OCI-LY3 (cell line): ENCODE results near the gene TBX21.

Experiments used
- H2AFZ ChIP-seq: fragments of 200-600, 300-600 bp; shearing (Covaris generic); 2 replicates; pipeline ENCODE4 v1.6.0; 2014; ENCODE audit warnings: antibody characterized with exemption, low read depth, low read length
- H3K27ac ChIP-seq: fragments of 200-600, 300-600 bp; sonication (generic); 2 replicates; pipeline ENCODE4 v1.5.1; 2014; ENCODE audit warnings: mild to moderate bottlenecking, low read length, moderate library complexity, mixed read lengths
- H3K27me3 ChIP-seq: fragments of 200-600, 300-600 bp; sonication (generic); 2 replicates; pipeline ENCODE4 v1.6.1; 2014; ENCODE audit warnings: low read depth, low read length, mixed read lengths
- H3K36me3 ChIP-seq: fragments of 200-600, 300-600 bp; sonication (generic); replicated peaks from 2 replicates; pipeline ENCODE3; 2014; ENCODE audit warnings: low read depth, low read length, mixed read lengths
- H3K4me1 ChIP-seq: fragments of 300-600, 200-600 bp; sonication (generic); 2 replicates; pipeline ENCODE4 v1.6.1; 2014; ENCODE audit warnings: low read length, mixed read lengths
- H3K4me2 ChIP-seq: fragments of 200-600, 300-600 bp; sonication (generic); 2 replicates; pipeline ENCODE4 v1.6.1; 2014; ENCODE audit warnings: low read length, mixed read lengths
- H3K4me3 ChIP-seq: fragments of 300-600, 200-600 bp; sonication (generic); 2 replicates; pipeline ENCODE4 v1.5.1; 2014; ENCODE audit warnings: antibody characterized with exemption, mild to moderate bottlenecking, low read length, moderate library complexity
- H3K79me2 ChIP-seq: fragments of 300-600, 200-600 bp; shearing (Covaris generic); 2 replicates; pipeline ENCODE4 v1.6.1; 2014; ENCODE audit warnings: mild to moderate bottlenecking, low read length, mixed read lengths
- H3K9ac ChIP-seq: fragments of 300-600, 200-600 bp; shearing (Covaris generic); 2 replicates; pipeline ENCODE4 v1.6.0; 2014; ENCODE audit warnings: mild to moderate bottlenecking, low read length, moderate library complexity
- H3K9me3 ChIP-seq: fragments of 200-600, 300-600 bp; shearing (Covaris generic); 2 replicates; pipeline ENCODE4 v1.6.1; 2014; ENCODE audit warnings: low read length, mixed read lengths; ENCODE audit not compliant: insufficient read depth
- H4K20me1 ChIP-seq: fragments of 200-600, 300-600 bp; sonication (generic); 2 replicates; pipeline ENCODE4 v1.6.1; 2016; ENCODE audit warnings: low read length, mixed read lengths; ENCODE audit not compliant: insufficient read depth
- CTCF ChIP-seq: fragments of 200-600, 300-600 bp; sonication (generic); IDR thresholded peaks from 2 replicates; pipeline ENCODE4 v1.5.1; 2014; ENCODE audit warnings: antibody characterized with exemption, low read length, low read depth
- EZH2phosphoT487 ChIP-seq: fragments of 200-600 bp; shearing (Covaris generic); IDR thresholded peaks from 2 replicates; pipeline ENCODE4 v1.6.1; 2018; ENCODE audit warnings: antibody characterized with exemption, mixed run types, low read depth

Gene TBX21

GRCh38 chr17:47732399-47733046 lies 513 bp upstream of the TBX21 start:
- H3K79me2 ChIP-seq, result no peaks in the 10 kb centered on the region
- no peak overlapping the region for H3K4me3 ChIP-seq
- no peak overlapping the region for H3K27ac ChIP-seq
- H3K9ac ChIP-seq, result no peak overlapping the region
- H3K4me1 ChIP-seq, result peaks cover 10% of the 10 kb centered on the region
- H3K9me3 ChIP-seq, result no peaks in the 10 kb centered on the region
- peak; percentile 63; the same call in 1 of the 2 replicates for TF ChIP-seq EZH2phosphoT487
- TF ChIP-seq CTCF, result no peak
- H3K4me2 ChIP-seq, result peak overlapping the region; percentile 7; the same call in 1 of the 2 replicates
- no peaks in the 10 kb centered on the region for H4K20me1 ChIP-seq
- peaks cover 56% of the 10 kb centered on the region for H3K27me3 ChIP-seq
- no peaks in the 10 kb centered on the region for H3K36me3 ChIP-seq
- H2AFZ ChIP-seq, result no peak overlapping the region

- no peak overlapping the region for H3K4me3 ChIP-seq
These were observed 806 bp downstream of the TBX21 start for GRCh38 chr17:47733674-47734410.

DNA sequence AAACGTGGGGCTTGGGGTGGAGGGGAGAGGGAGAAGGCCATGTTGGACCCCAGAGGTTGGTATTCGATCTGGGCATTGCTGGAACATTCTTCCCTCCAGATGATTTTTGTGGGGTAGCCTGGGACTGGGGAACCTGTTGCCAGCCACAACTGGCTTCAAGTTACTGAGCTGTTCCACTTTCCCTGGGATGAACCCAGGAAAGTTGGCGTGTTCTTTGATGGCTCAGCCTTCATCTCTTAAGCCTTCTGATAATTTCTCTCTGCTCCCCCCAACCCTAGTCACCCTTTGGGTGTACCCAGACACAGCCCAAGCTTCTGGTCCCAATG lies 2.1 kb downstream of the TBX21 start:
- Histone ChIP-seq H3K27me3 (peaks cover 35% of the 10 kb centered on the region), H3K27ac (no peak overlapping the region), H3K4me3 (no peak overlapping the region), H3K4me2 (peak overlapping the region; percentile 13), H2AFZ (0 out of 2 replicates have a peak overlapping the region, but pooled peaks have one; percentile 10), H4K20me1 (no peaks in the 10 kb centered on the region), H3K4me1 (peaks cover 15% of the 10 kb centered on the region), H3K79me2 (no peaks in the 10 kb centered on the region), H3K9ac (no peak overlapping the region), H3K36me3 (no peaks in the 10 kb centered on the region), H3K9me3 (no peaks in the 10 kb centered on the region)
- TF ChIP-seq EZH2phosphoT487 (no peak), CTCF (no peak)

More at GRCh38 chr17:47733674-47734410, 806 bp downstream of the TBX21 start:
- H3K4me1 ChIP-seq, result peaks cover 11% of the 10 kb centered on the region
- no peak overlapping the region for H2AFZ ChIP-seq
- no peak overlapping the region for H3K4me2 ChIP-seq
- H4K20me1 ChIP-seq, result no peaks in the 10 kb centered on the region
- no peaks in the 10 kb centered on the region for H3K36me3 ChIP-seq
- H3K27me3 ChIP-seq, result peaks cover 44% of the 10 kb centered on the region
- TF ChIP-seq EZH2phosphoT487, result no peak
- no peak for TF ChIP-seq CTCF
- no peaks in the 10 kb centered on the region for H3K79me2 ChIP-seq
- H3K9ac ChIP-seq, result no peak overlapping the region
- H3K9me3 ChIP-seq, result no peaks in the 10 kb centered on the region
- H3K27ac ChIP-seq, result no peak overlapping the region

- no peak overlapping the region for H3K4me3 ChIP-seq
- no peak for TF ChIP-seq EZH2phosphoT487
- TF ChIP-seq CTCF, result no peak
- H3K36me3 ChIP-seq, result no peaks in the 10 kb centered on the region
- H4K20me1 ChIP-seq, result no peaks in the 10 kb centered on the region
- H2AFZ ChIP-seq, result 0 out of 2 replicates have a peak overlapping the region, but pooled peaks have one; percentile 10
- peaks cover 17% of the 10 kb centered on the region for H3K4me1 ChIP-seq
- no peaks in the 10 kb centered on the region for H3K9me3 ChIP-seq
- H3K4me2 ChIP-seq, result peak overlapping the region; percentile 13
- no peak overlapping the region for H3K9ac ChIP-seq
- no peaks in the 10 kb centered on the region for H3K79me2 ChIP-seq
- H3K27ac ChIP-seq, result no peak overlapping the region
- H3K27me3 ChIP-seq, result peaks cover 30% of the 10 kb centered on the region
These were observed 2.5 kb downstream of the TBX21 start for GRCh38 chr17:47735536-47736011.
